Measurements from ENCODE around the gene CAMK2B.

- TF ChIP-seq CTCF (IDR thresholded peaks at IDR 0.05 in 2 of 3, conservative IDR thresholded peaks at IDR 0.05 in 1 of 3; ENCODE audit: borderline replicate concordance in 1 of 3, insufficient read depth in 1 of 3, low read depth in 2 of 3, low read length in 2 of 3) (no peak), MAX (IDR thresholded peaks at IDR 0.05) (no peak), RAD21 (IDR thresholded peaks at IDR 0.05; ENCODE audit: low read depth) (no peak), POLR2A (IDR thresholded peaks at IDR 0.05; ENCODE audit: borderline replicate concordance, extremely low read depth, insufficient read depth, insufficient read length) (no peak), CEBPB (IDR thresholded peaks at IDR 0.05; ENCODE audit: low read depth) (no peak), ZFX (IDR thresholded peaks at IDR 0.05) (no peak), EZH2 (IDR thresholded peaks at IDR 0.05) (no peak), ATF3 (IDR thresholded peaks at IDR 0.05) (no peak), SRF (IDR thresholded peaks at IDR 0.05; ENCODE audit: low read depth) (no peak), JUND (IDR thresholded peaks at IDR 0.05) (no peak), EZH2phosphoT487 (IDR thresholded peaks at IDR 0.05; ENCODE audit: borderline replicate concordance) (no peak), TCF7L2 (IDR thresholded peaks at IDR 0.05; ENCODE audit: borderline replicate concordance, extremely low read depth, insufficient read depth, insufficient read length) (no peak)
Measured at GRCh38 chr7:44216019-44216418, 109.4 kb downstream of the CAMK2B start.
